HG02970 (cell line): Measurements from ENCODE around the gene ARHGAP21.

Source experiments
- ATAC-seq: cut with Tn5 transposase; IDR thresholded peaks from one replicate; pipeline ENCODE4 v1.9.1; 2021; ENCODE audit warnings: mild to moderate bottlenecking, moderate library complexity, moderate number of reproducible peaks; ENCODE audit not compliant: unreplicated experiment, low FRiP score

The ARHGAP21 gene

GRCh38 chr10:24550680-24551079, 173.0 kb downstream of the ARHGAP21 start:
- no peak for ATAC-seq

GRCh38 chr10:24545585-24545984, 178.1 kb downstream of the ARHGAP21 start:
- no peak for ATAC-seq

GRCh38 chr10:24544776-24545175, 178.9 kb downstream of the ARHGAP21 start:
- ATAC-seq = no peak

- no peak for ATAC-seq
Observed at GRCh38 chr10:24542314-24543270, 181.1 kb downstream of the ARHGAP21 start.

GRCh38 chr10:24541239-24541753, 182.4 kb downstream of the ARHGAP21 start:
- no peak for ATAC-seq

GRCh38 chr10:24536636-24537035, 187.1 kb downstream of the ARHGAP21 start:
- ATAC-seq = no peak

GRCh38 chr10:24533981-24534380, 189.7 kb downstream of the ARHGAP21 start:
- no peak for ATAC-seq
